Trophoblast cell (in vitro differentiated cells and primary cell): ENCODE measurements around the gene GPRIN1.
"Not testable (repeated sequence)": the region's sequence is repeated elsewhere in the genome, so short reads cannot be mapped to it uniquely, and the experiment has no call there.

Experiments used
- DNase-seq, 2 donors: peaks; one replicate each; pipeline ENCODE4 v3.0.0-alpha.2; 2016
- H2AFZ ChIP-seq: 2 replicates; pipeline ENCODE4 v1.6.1; 2013; ENCODE audit warnings: low read length, moderate library complexity, mild to moderate bottlenecking; ENCODE audit not compliant: insufficient read depth, poor library complexity
- H2AK5ac ChIP-seq: 2 replicates; pipeline ENCODE4 v1.6.1; 2013; ENCODE audit warnings: mild to moderate bottlenecking, low read length
- H2BK120ac ChIP-seq: 2 replicates; pipeline ENCODE4 v1.6.1; 2013; ENCODE audit warnings: low read length, mild to moderate bottlenecking, moderate library complexity; ENCODE audit not compliant: insufficient read depth, poor library complexity
- H2BK12ac ChIP-seq: 2 replicates; pipeline ENCODE4 v1.6.1; 2013; ENCODE audit warnings: mild to moderate bottlenecking, low read length, moderate library complexity
- H2BK5ac ChIP-seq: 2 replicates; pipeline ENCODE4 v1.6.1; 2013; ENCODE audit warnings: low read length, low read depth, moderate library complexity, mild to moderate bottlenecking; ENCODE audit not compliant: poor library complexity
- H3K14ac ChIP-seq: 2 replicates; pipeline ENCODE4 v1.6.1; 2013; ENCODE audit warnings: mild to moderate bottlenecking, low read length
- H3K18ac ChIP-seq: 2 replicates; pipeline ENCODE4 v1.6.1; 2013; ENCODE audit warnings: mild to moderate bottlenecking, low read length
- H3K23ac ChIP-seq: 2 replicates; pipeline ENCODE4 v1.6.1; 2013; ENCODE audit warnings: low read length
- H3K27ac ChIP-seq: 2 replicates; pipeline ENCODE4 v1.5.1; 2013; ENCODE audit warnings: low read depth, mild to moderate bottlenecking, inconsistent platforms, low read length, moderate library complexity
- H3K27me3 ChIP-seq: 2 replicates; pipeline ENCODE4 v1.6.1; 2013; ENCODE audit warnings: inconsistent platforms, mild to moderate bottlenecking, low read length, moderate library complexity; ENCODE audit not compliant: insufficient read depth
- H3K36me3 ChIP-seq, 2 experiments: 1 replicate in 1 of 2; 2 replicates in 1 of 2; pipeline ENCODE4 v1.6.1; 2013; ENCODE audit warnings: low read length in 2 of 2, mild to moderate bottlenecking in 2 of 2, moderate library complexity in 1 of 2; ENCODE audit not compliant: insufficient read depth in 2 of 2, control insufficient read depth in 1 of 2
- H3K4ac ChIP-seq: 2 replicates; pipeline ENCODE4 v1.6.1; 2013; ENCODE audit warnings: low read depth, mild to moderate bottlenecking, low read length, moderate library complexity
- H3K4me1 ChIP-seq, 2 experiments: 1 replicate in 1 of 2; 2 replicates in 1 of 2; pipeline ENCODE4 v1.6.1; 2013; ENCODE audit warnings: low read length in 2 of 2, mild to moderate bottlenecking in 2 of 2, moderate library complexity in 1 of 2; ENCODE audit not compliant: insufficient read depth in 2 of 2, control insufficient read depth in 1 of 2
- H3K4me2 ChIP-seq: 2 replicates; pipeline ENCODE4 v1.6.1; 2013; ENCODE audit warnings: inconsistent platforms, mild to moderate bottlenecking, low read length, moderate library complexity
- H3K4me3 ChIP-seq: 2 replicates; pipeline ENCODE4 v1.5.1; 2013; ENCODE audit warnings: mild to moderate bottlenecking, low read depth, low read length, inconsistent platforms
- H3K79me1 ChIP-seq: one replicate; pipeline ENCODE4 v1.6.1; 2013; ENCODE audit warnings: low read length
- H3K79me2 ChIP-seq: 2 replicates; pipeline ENCODE4 v1.6.1; 2013; ENCODE audit warnings: low read length, mild to moderate bottlenecking; ENCODE audit not compliant: control insufficient read depth, insufficient read depth, poor library complexity
- H3K9ac ChIP-seq: 2 replicates; pipeline ENCODE4 v1.6.1; 2013; ENCODE audit warnings: mild to moderate bottlenecking, low read length
- H3K9me3 ChIP-seq: 2 replicates; pipeline ENCODE4 v1.6.1; 2013; ENCODE audit warnings: low read depth, mild to moderate bottlenecking, control low read depth, inconsistent platforms, low read length; ENCODE audit not compliant: insufficient read depth
- H4K12ac ChIP-seq: 2 replicates; pipeline ENCODE4 v1.6.1; 2013; ENCODE audit warnings: low read depth, mild to moderate bottlenecking, low read length, moderate library complexity
- H4K8ac ChIP-seq: 2 replicates; pipeline ENCODE4 v1.6.1; 2013; ENCODE audit warnings: low read depth, mild to moderate bottlenecking, low read length, moderate library complexity
- H4K91ac ChIP-seq: one replicate; pipeline ENCODE4 v1.6.1; 2013; ENCODE audit warnings: low read depth, mild to moderate bottlenecking, low read length, moderate library complexity
- WGBS: extraction: QIAGEN DNeasy Blood & Tissue Kit; methylation state at CpG from one replicate; pipeline ENCODE4 v1.1.7; 2013; ENCODE audit warnings: missing lambda C conversion rate; ENCODE audit not compliant: insufficient read length, insufficient coverage; ENCODE audit errors: extremely low coverage; 5-methylcytosine and 5-hydroxymethylcytosine counted together

Gene GPRIN1

GRCh38 chr5:176594554-176594953 is 15.4 kb downstream of the GPRIN1 start:
- no peak overlapping the region for H2AK5ac ChIP-seq
- H2BK120ac ChIP-seq, result no peak overlapping the region
- no peak overlapping the region for H2BK5ac ChIP-seq
- no peak overlapping the region for H4K12ac ChIP-seq
- H3K4ac ChIP-seq, result no peak overlapping the region
- no peak overlapping the region for H3K9ac ChIP-seq
- no peak overlapping the region for H2AFZ ChIP-seq
- H3K18ac ChIP-seq, result no peak overlapping the region
- no peaks in the 10 kb centered on the region for H3K4me1 ChIP-seq
- no peak overlapping the region for H4K8ac ChIP-seq
- H3K79me2 ChIP-seq, result no peaks in the 10 kb centered on the region
- H2BK12ac ChIP-seq, result no peak overlapping the region
- H3K14ac ChIP-seq, result no peak overlapping the region
- H3K79me1 ChIP-seq, result no peaks in the 10 kb centered on the region
- H3K27me3 ChIP-seq, result no peaks in the 10 kb centered on the region
- no peak overlapping the region for H4K91ac ChIP-seq
- H3K4me3 ChIP-seq, result no peak overlapping the region
- no peak overlapping the region for H3K27ac ChIP-seq
- no peak for DNase-seq
- no CpG with 5 or more reads among the region's 8 CpGs for WGBS
- H3K23ac ChIP-seq, result no peak overlapping the region
- peaks cover 21% of the 10 kb centered on the region for H3K9me3 ChIP-seq
- H3K4me2 ChIP-seq, result no peak overlapping the region
- H3K36me3 ChIP-seq, result no peaks in the 10 kb centered on the region

GRCh38 chr5:176593273-176593869 is 16.6 kb downstream of the GPRIN1 start:
- Histone ChIP-seq H3K9ac (no peak overlapping the region), H2BK120ac (no peak overlapping the region), H3K4me2 (no peak overlapping the region), H3K27ac (no peak overlapping the region), H3K4me3 (no peak overlapping the region), H3K14ac (no peak overlapping the region), H4K12ac (no peak overlapping the region), H3K18ac (no peak overlapping the region), H3K36me3 (no peaks in the 10 kb centered on the region), H2BK12ac (no peak overlapping the region), H3K27me3 (no peaks in the 10 kb centered on the region), H2AFZ (no peak overlapping the region), H3K9me3 (peaks cover 21% of the 10 kb centered on the region), H4K91ac (no peak overlapping the region), H2AK5ac (no peak overlapping the region), H3K79me2 (no peaks in the 10 kb centered on the region), H4K8ac (no peak overlapping the region), H2BK5ac (no peak overlapping the region), H3K79me1 (no peaks in the 10 kb centered on the region), H3K4ac (no peak overlapping the region), H3K4me1 (no peaks in the 10 kb centered on the region), H3K23ac (no peak overlapping the region)
- WGBS, result no CpG with 5 or more reads among the region's 12 CpGs
- DNase-seq, result no peak

- Histone ChIP-seq H3K4me3 (peak overlapping the region; percentile 41), H3K4me1 (no peaks in the 10 kb centered on the region), H3K23ac (no peak overlapping the region), H4K12ac (no peak overlapping the region), H3K9ac (peak overlapping the region; percentile 23), H3K27me3 (no peaks in the 10 kb centered on the region), H3K27ac (no peak overlapping the region), H3K14ac (no peak overlapping the region), H3K79me2 (no peaks in the 10 kb centered on the region), H3K18ac (no peak overlapping the region), H2BK5ac (no peak overlapping the region), H2AFZ (no peak overlapping the region), H3K4me2 (no peak overlapping the region), H3K9me3 (peaks cover 24% of the 10 kb centered on the region), H3K79me1 (no peaks in the 10 kb centered on the region), H2AK5ac (no peak overlapping the region), H3K36me3 (no peaks in the 10 kb centered on the region), H3K4ac (no peak overlapping the region), H2BK120ac (no peak overlapping the region), H4K91ac (no peak overlapping the region), H2BK12ac (no peak overlapping the region), H4K8ac (no peak overlapping the region)
- no CpG with 5 or more reads among the region's 3 CpGs for WGBS
- DNase-seq, result no peak
These were observed 17.4 kb downstream of the GPRIN1 start for GRCh38 chr5:176592573-176592972.

- not testable (repeated sequence) for H3K4ac ChIP-seq, H2AFZ ChIP-seq, H2BK120ac ChIP-seq, H3K14ac ChIP-seq, H2AK5ac ChIP-seq, H2BK12ac ChIP-seq, H4K8ac ChIP-seq, H4K12ac ChIP-seq, H3K36me3 ChIP-seq, H3K27me3 ChIP-seq, H3K79me2 ChIP-seq, H3K27ac ChIP-seq, H3K18ac ChIP-seq, H3K4me1 ChIP-seq, H3K79me1 ChIP-seq, H3K4me2 ChIP-seq, H3K9ac ChIP-seq, H2BK5ac ChIP-seq, H4K91ac ChIP-seq, H3K23ac ChIP-seq, DNase-seq
- WGBS, result no CpG with 5 or more reads among the region's 2 CpGs
- peaks cover 25% of the 10 kb centered on the region for H3K9me3 ChIP-seq
- peak overlapping the region; percentile 54 for H3K4me3 ChIP-seq
These were observed 18.3 kb downstream of the GPRIN1 start for GRCh38 chr5:176591667-176592066.
